Body of pancreas (tissue), 4 donors: ENCODE results near the gene ZNF791.

Experiments
- POLR2A ChIP-seq, 3 donors: fragments of 450-650 bp; IDR thresholded peaks; one replicate each; pipeline ENCODE4 v1.6.1; 2016; ENCODE audit warnings: antibody characterized with exemption in 3 of 3, mild to moderate bottlenecking in 2 of 3
- TF ChIP-seq, protein P1 (sequence below), 7 experiments: fragments of 450-650 bp in 4 of 7; fragments of 200-600 bp in 3 of 7; sonication (generic) in 3 of 7; IDR thresholded peaks; one replicate each; pipeline ENCODE4 v1.5.1; 2016 to 2019; ENCODE audit warnings: antibody characterized with exemption in 7 of 7

DNA sequence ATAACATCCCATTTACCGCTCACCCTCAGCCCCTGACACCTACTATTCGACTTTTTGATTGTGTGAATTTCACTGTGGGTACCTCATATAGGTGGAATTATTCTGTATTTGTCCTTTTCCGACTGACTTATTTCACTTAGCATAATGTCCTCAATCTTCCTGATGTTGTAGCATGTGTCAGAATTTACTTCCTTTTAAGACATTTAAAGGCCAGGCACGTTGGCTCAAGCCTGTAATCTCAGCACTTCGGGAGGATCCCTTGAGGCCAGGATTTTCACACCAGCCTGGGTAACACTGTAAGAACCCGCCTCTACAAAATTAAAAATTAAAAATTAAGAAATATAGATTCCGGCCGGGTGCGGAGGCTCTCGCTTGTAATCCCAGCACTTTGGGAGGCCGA, 13.1 kb upstream of the ZNF791 start:
- TF ChIP-seq, protein P1, sequence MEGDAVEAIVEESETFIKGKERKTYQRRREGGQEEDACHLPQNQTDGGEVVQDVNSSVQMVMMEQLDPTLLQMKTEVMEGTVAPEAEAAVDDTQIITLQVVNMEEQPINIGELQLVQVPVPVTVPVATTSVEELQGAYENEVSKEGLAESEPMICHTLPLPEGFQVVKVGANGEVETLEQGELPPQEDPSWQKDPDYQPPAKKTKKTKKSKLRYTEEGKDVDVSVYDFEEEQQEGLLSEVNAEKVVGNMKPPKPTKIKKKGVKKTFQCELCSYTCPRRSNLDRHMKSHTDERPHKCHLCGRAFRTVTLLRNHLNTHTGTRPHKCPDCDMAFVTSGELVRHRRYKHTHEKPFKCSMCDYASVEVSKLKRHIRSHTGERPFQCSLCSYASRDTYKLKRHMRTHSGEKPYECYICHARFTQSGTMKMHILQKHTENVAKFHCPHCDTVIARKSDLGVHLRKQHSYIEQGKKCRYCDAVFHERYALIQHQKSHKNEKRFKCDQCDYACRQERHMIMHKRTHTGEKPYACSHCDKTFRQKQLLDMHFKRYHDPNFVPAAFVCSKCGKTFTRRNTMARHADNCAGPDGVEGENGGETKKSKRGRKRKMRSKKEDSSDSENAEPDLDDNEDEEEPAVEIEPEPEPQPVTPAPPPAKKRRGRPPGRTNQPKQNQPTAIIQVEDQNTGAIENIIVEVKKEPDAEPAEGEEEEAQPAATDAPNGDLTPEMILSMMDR (IDR thresholded peaks at IDR 0.05) = no peak
- no peak for TF ChIP-seq POLR2A (IDR thresholded peaks at IDR 0.05)
